Measurements from ENCODE around the gene PLCH2.
"Not testable (repeated sequence)": the region's sequence is repeated elsewhere in the genome, so short reads cannot be mapped to it uniquely, and the experiment has no call there.

The PLCH2 gene

DNA sequence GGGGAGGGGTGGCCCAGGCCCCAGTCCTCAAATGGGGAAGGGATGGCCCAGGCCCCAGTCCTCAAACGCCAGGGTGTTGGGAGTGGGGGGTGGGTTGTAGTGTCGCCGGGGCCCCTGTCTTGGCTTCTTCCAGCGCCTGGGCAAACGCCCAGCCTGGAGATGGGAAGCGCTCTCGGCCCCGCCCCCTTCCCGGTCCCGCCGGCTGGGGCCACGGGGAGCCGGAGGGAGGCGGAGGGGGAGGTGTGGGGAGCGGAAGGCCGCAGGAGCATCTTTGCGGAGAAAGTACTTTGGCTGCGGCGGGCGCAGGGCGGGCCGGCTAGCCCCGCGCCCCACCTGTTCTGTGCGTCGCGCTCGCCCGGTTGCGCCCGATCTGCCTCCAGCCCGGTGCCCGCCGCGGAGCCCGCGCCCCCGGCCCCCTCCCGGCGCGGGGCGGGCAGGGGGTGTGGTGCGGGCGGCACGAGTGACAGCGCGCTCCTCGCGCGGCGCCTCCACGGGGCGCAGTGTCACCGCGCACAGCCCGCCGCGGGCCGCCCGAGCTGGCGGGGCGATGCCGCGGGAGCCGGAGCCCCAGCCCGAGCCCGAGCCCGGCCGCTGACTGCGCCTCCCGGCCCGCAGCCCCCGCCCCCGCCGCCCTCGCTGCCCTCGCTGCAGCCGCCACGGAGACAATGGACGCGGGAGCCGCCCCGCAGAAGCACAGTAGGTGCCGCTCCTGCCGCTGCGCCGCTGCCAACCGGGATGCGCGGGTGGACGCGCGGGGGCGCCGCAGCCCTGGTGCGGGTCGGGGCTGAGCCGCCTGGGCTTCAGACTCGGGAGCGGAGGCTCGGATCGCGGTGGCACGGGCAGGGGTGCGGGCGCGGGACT is 32.6 kb upstream of the PLCH2 start:
- no peak for DNase-seq

DNA sequence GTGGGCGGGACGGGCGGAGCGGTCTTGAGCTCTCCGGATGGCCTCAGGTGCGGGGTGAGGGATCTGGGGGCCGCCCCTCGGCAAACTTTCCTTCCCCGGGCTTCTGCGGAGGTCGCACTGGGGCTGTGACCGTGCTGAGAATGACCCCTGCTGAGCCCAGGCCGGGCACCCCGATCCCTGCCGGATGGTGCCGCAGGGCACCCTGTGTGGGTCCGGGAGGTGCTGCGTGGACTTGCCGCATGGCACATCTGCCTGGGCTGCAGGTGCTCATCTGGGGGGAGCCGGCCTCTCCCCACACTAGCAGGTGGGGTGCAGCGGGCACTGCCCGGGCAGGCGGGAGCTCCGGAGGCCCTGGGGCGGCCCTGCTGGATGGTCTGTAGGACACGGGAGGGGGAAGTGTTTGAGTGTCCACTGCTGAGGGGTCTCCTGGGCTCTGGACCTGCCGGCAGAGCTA is 31.9 kb upstream of the PLCH2 start:
- no peak for DNase-seq

DNA sequence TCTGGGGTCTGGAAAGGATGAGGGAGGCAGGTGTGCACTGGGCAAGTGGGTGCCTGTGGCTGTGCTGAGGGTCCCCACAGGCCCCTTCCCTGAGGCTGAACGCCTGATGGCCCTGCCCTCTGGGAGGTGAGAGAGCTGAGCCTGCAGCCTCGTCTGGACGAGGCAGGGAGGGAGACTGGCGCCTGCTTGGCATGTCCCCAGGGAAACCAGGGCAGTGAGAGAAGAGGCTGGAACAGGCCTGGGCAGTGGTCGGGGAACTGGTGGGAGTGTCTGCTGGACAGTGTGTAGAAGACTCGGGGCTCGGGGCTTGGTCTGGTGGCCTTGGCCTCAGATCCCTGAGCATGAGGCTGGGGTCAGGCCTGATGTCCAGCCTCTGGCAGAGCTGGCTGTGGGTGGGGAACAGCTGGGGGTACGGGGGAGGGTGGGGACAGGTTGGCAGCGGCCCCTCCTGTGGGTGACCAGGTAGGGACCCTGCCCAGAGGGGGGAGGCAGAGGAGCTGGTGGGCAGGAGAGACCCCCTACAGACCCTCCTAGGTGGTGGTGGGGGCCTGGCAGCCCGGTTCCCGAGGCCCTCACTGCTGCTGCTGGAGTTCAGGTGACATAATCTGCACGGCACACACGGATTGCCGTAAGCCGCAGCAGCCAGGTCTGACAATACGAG is 30.8 kb upstream of the PLCH2 start:
- no peak for DNase-seq

DNA sequence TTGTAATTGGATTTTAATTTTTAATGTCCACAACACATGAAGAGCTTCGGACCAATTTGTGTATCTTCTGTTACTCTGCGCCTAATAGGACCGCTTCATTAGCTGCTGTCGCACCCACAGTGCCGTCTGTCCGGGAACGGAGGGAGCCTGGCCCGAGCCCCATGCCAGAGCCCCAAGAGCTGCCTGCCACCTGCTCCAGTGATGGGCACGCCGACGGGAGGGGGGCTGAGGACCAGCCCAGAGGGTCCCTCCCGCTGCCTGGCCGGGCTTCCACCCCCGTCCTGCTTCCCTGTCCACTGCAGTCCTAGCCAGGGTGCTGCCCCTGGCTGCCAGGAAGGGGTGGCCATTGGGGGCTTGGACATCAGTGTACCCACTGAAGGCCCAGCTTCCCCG is 30.3 kb upstream of the PLCH2 start:
- DNase-seq, result no peak

DNA sequence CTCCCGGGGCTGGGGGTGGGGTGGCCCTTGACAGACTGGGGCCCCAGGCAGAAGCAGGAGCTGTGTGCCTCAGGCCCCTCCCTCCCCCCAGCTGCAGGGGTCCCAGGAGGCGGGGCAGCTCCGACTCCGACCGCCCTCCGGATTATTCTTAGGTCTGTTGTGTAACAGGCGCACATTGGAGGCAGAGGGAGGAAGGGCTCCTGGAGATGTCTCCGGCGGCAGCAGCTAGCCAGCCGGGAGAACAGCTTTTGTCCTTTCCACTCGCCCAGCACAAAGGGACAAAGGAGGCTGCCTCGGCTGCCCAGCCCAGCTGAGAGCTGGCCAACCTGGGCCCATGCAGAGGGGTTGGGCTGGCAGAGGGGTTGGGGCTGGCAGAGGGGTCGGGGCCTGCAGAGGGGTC is 29.7 kb upstream of the PLCH2 start:
- DNase-seq, result no peak

DNA sequence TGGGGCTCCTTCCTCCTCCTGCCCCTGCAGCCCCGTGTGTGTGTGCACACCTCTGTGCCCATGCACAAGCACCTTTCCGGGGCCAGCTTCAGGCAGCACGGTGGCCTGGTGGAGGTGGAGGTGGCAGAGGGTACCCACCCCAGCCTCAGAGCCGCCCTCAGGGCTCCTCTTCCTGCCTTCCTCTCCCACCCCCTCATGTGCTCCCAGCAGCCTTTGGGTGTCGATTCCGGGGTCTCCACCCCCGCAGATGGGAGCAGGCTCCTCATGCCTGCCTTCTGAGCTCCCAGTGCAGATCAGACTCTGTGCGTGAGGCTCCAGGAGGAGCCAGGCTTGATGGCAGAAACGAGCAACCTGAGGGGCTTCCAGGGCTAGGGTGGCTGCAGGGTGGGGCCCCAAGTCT is 29.2 kb upstream of the PLCH2 start:
- DNase-seq, result no peak

DNA sequence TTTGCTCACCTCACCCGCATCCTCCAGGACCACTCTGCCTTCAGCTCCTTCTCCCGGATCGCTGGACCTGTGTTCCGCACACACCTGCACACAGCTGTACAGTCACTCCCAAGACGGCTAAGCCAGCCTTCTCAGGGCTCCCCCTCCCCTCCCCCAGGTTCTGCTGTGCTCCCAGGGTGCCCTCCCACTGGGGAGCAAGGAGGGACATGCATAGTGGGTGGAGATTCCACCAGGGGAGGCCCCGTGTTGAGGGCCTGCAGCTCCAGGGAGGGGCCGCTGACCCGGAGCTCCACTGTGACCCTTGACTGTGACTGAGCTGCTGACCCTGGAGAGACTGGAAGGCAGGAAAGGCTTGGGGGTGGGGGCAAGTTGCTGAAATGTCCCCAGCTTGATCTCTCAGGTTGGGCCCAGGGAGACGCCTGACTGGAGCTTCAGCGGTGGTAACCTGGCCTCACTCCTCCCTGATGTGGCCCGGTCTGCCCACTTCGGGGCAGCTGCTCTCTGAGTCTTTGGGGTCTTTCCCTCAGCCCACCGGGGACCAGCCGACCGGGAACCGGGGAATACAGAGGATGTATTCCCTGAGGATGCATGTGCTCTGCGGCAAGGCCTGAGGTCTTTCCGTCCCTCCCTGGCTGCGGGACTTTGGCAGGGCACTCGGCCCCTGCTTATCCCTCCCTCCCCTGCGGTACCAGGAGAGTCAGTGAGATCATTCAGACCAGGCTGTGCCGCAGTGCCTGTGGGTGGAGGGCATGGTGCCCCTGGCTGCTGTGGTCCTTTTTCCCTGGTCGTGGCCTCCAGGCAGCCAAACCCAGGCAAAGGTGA is 28.6 kb upstream of the PLCH2 start:
- no peak for DNase-seq

DNA sequence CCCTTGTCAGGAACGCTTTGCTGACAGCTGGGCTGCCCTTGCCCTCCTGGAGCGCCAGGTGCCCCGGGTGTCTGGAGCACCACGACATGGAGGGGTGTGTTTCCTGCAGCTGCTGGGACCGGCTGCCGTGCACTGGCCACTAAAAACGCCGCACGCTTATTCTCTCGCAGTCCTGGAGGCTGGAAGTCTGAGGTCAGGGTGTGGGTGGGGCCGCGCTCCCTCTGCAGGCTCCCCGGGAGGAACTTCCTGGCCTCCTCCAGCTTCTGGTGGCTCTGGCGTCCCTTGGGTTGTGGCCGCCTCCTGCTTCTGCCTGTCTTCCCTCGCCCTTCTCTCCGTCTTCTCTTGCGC is 28.0 kb upstream of the PLCH2 start:
- no peak for DNase-seq

DNA sequence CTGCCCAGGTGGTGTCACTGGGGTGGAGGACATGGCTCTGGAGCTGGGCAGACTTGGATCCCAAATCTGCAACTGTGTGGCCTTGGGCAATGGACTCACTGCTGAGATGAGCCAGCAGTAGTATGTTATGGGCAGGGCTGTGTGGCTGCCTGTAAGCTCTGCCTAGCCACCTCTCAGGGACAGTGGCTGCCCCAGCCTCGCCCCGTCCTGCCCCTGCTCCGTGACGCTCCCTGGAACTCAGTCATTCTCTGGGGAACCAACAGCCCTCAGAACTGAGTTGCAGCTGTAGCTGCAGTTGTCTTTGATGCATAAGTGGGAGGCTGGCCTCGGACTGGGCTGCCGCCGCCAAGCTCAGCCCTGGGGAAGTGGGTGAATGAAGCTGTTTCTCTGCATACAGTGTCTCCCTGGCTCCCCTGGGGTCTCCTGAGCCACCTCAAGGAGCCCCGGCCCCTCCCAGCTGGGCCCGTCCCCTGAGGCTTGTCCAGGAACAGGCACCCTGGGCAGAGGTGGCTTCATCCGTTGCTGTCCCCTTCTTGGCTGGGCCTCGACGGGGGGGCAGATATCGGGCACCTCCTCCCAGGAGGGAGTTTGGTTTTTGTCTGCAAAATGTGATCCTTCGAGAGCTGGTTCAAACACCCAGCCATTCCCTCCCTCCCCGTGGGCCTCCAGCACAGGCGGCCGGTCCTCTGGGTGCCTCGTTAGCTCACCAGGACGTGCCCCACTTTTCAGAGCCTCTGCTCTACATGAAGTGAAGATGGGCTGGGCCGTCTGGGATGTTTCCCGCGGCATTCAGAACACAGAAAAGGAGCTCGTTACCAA is 26.2 kb upstream of the PLCH2 start:
- DNase-seq, result no peak

DNA sequence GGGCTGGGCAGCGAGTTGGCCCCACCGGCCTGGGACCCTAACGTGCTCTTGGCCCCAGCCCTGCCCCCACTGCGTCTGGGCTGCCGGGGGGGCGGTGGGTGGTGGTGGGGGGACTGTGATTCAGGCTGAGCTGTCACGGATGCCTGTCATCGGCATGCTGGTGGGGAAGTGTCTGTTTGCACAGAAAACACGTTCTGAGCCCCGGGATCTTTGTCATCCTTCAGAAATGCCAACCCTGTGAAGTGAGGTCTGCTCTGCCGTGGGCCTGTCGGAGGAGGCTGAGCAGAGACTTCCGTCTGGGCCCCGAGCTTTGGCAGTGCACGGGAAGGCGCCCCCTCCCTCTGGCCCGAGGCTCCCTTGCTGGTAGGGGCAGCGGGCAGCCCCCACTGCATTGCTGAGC is 24.3 kb upstream of the PLCH2 start:
- DNase-seq, result no peak

DNA sequence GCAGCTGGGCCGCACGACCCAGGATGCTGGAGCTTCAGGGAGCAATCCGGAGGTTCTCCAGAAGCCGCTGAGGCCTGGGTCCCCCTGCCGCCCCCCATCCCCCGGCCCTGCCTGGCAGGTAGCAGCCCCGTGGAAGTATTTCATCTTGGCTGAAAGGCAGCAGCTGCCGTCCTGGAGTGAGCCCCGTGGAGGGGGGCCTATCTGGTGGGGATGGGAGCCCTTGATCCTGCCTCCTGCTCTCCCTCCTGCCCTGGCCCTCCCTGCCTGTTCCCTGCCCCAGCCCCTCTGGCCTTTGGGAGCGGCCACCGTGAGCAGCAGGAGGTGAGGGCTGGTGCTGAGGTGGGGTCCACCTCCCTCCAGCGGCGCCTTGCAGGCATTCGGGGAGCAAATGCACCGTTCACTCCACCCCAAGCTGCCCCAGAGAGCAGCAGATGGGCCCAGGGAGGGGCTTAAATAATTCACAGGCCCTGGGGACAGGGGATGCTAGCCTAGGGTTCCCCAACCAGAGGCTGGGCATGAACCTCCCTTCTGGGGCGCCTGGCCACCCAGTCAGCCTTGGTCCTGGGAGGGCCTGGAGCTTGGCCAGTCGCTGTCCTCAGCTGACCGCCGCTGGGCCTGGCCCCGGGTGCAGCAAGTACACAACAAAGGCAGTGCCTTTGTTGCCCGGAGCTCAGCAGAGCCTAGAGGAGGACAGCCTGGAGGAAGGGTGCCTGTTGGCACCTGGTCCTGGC is 23.7 kb upstream of the PLCH2 start:
- DNase-seq, result no peak

DNA sequence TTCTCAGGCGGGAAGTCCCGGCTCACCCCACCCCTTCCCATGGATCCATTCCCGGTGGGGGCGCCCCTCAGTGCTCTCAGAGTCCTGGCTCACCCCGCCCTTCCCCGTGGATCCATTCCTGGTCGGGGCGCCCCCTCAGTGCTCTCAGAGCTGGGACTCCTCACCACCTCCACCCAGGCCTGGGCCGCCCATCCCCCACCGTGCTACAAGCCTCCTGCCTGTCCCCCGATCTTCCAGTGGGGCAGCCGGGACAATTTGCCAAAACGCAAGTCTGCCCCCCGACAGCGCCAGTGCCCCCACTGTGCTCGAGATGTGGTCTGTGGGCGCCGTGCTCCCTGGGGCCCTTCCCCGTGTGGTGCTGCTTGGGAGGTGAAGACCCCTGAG is 23.2 kb upstream of the PLCH2 start:
- no peak for DNase-seq

DNA sequence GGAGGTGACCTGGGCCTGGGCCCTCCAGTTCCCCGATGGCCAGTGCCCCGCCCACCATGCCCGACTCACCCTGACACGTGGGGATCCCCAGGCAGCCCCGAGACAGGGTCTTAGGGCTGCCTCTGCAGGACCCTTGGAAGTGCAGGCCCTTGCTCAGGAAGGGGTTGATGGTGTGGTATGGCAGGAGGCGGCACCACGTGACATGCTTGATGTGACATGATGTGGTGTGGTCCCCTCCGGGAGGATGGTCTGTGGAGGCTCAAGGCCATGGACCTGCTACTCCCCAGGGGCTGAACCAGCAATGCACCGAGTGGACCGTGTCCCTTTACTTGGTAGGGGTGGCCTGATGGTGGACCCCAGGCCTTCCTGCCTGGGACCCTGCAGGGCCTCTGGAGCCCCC is 21.9 kb upstream of the PLCH2 start:
- DNase-seq, result no peak

DNA sequence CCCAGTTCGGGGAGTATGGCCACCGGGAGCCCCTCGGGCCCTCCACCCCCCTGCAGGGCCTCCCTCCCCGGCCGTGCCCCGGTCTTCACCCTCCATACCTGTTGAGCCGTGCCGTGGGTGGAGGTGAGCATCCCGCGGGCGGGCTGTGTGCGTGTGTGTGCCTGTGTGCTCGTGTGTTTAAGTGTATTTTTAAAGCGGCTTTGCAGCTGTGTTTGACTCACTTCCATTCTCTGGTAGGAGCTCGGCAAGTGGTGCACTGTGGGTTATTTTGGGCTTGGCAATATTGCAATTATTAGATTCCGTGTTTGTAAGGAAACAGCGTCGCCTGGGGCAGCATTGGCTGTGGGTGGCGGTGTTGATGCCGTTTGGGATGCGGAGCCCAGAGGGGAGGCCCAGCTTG is 20.3 kb upstream of the PLCH2 start:
- DNase-seq, result no peak

DNA sequence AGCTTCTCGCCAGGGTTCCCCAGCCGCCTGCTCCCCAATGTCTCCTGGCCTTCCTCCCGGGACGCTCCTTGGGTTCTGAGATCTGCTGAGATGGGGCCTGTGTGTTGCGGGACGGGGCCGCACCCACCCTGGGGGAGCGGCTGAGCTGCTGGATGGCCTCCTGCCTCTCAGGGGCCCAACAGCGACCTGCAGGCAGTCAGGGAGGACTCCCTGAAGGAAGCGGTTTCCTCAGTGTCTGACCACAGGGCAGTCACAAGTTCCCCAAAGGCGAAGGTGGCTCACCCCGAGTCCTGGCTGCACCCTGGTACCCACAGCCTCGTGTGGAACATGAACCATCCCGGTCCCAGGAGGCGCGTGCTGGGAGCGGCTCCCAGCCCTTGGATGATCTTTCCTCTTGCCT is 18.6 kb upstream of the PLCH2 start:
- DNase-seq, result no peak

DNA sequence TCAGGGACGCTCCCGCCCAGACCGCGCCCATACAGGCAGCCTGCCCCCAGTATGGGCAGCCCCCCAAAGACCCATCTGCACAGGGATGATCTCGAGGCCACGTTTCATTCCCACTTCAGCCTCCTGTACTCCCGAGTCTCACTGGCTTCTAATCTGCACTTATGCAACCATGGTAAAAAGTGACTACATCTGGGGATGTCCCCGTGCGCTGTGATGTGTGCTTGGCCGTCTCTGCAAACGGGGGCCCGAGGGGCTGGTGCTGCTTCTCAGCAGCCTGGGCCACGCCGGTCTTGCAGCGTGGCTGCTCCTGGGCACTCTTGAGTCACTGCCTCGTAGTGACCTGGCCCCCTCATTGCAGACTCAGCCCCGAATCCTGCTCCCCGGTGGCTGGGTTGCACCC is 17.4 kb upstream of the PLCH2 start:
- no peak for DNase-seq

DNA sequence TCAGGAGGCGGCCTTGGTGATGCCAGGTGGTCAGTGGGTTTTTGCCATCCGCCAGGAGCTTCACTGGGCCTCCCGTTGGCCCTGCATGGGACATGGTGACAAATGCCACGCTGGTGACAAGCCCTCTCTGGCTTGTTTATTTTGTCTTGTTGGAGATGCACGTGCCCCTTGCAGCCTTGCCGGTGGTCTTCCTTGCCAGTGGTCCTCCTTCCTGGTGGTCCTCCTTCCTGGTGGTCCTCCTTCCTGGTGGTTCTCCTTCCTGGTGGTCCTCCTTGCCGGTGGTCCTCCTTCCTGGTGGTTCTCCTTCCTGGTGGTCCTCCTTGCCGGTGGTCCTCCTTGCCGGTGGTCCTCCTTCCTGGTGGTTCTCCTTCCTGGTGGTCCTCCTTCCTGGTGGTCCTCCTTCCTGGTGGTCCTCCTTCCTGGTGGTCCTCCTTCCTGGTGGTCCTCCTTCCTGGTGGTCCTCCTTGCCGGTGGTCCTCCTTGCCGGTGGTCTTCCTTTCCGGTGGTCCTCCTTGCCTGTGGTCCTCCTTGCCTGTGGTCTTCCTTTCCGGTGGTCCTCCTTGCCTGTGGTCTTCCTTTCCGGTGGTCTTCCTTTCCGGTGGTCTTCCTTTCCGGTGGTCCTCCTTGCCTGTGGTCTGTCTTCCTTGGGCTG is 16.9 kb upstream of the PLCH2 start:
- not testable (repeated sequence) for DNase-seq

DNA sequence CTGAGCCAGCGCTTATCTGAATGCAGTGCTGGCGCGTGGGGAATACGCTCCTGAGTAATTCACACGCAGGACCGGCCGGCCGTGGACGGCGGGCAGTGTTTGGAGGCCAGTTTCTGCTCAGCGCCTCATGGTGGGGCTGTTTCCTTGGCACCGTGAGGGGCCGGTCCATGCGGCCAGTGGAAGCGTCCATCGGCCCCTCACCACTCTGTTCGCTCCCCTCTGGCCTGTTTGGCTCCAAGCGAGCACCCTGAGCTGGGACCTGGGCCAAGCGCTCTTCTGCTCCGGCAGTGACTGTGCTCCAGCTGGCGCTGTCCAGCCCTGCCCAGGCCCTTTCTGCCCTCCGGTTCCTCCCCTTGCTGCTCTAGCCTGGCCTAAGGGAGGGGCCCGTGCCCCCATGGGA is 16.3 kb upstream of the PLCH2 start:
- DNase-seq, result no peak

DNA sequence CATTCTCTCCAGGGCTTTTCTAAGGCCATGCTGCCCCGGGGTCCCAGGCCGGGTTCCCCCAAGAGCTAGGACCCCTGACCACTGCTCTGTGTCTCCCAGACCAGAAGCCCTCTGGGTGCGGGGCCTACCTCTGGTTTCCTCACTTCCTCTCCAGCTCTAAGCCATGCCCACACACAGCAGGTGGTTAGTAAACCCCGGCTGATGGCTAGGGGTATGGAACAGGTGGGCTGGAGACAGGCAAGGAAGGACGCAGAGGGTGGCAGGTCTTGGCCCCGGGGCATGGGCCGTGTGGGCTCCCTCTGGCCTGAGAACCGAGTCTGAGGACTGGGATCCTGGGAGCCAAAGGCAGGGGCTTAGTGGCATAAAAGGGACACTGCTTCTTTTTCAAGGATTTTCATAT is 15.9 kb upstream of the PLCH2 start:
- no peak for DNase-seq

DNA sequence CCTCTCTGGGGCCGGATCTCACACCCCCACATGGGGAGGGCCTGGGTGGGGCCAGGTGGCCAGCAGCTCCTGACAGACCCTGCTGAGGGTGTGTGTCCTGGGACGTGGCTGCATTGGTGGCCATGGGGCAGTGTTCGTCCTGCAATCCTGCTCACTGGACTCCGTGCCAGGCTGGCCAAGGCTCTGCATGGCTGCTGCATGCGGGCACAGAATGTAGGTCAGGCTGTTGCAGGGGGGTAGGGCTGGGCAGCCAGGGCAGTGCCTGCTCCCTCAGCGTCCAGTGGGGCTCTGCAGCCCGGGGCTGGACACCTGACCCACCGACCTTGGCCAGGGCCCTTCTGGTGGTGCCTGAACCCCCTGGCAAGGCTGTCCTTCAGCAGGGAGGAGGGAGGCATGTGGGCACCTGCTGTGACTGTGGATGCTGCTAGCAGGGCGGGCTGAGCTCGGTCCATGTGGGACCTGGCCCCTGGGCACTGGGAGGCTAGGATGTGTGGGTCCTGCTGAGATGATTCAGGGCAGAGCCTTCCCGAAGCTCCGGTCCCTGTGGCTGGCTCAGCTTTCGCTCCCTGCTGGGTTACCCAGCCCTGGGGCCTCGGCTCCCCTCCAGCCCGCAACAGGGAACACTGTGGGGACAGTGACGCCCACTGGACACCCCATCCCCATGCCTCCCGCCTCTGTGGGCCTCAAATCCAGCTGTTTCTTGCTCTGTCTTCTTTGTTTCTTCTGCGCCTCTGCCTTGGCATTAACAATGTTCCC is 14.9 kb upstream of the PLCH2 start:
- no peak for DNase-seq

DNA sequence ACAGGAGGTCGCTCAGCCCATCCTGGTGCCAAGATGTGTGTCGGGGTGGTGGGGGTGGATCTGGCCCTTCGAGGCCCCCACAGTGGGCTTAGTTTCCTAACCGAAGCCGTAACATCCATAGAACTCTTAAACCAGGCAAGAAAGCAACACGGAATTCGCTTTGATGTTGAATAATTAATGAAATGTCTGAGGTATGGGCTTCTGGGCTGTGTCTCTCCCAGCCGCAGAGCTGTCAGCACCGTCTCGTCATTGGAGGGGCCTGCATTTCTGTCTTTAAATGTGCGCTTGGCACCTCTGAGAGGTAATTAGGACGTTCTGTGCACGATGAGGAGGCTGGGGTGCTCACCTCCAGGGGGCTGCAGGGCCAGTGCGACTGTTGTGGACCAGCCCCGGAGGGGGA is 13.3 kb upstream of the PLCH2 start:
- no peak for DNase-seq
